Hepatocyte (in vitro differentiated cells): Measurements from ENCODE around the gene KCNQ1.

Experiments
- EZH2phosphoT487 ChIP-seq: fragments of 200-600 bp; sonication (generic); IDR thresholded peaks from one replicate; pipeline ENCODE4 v1.6.1; 2018; ENCODE audit warnings: antibody characterized with exemption, mild to moderate bottlenecking, low read depth, moderate library complexity; ENCODE audit not compliant: unreplicated experiment, severe bottlenecking
- TF ChIP-seq, protein P1 (sequence below): fragments of 200-600 bp; sonication (generic); IDR thresholded peaks from 2 replicates; pipeline ENCODE4 v1.5.1; 2016; ENCODE audit warnings: antibody characterized with exemption, mild to moderate bottlenecking; ENCODE audit not compliant: poor library complexity

DNA sequence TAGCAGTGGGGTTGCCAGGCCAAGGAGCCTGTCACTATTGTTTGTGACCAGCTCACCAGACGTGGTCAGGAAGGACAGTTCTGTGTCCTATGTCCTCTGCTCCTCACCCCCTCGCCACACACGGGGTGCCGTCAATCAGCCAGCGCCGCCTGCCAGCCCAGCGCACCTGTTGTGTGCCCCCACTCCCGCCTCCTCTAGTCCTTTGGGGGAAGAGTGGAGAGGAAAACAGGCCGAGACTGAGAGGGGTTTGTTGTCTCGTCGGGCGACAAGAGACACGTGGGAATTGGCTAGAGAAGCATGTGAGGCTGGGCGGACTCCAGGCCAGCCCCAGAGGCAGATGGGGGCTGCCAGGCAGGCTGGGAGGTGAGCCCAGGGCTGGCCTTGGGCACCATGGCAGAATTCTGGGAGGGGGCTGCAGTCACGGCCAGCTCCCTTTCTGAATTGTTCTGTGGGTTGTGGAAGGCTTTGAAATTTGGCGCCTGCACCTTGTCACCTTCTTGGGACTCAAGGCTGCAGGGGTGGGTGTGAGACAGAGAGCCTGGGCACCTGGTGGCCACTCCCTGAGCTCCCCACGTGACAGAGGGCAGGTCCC, 258.1 kb downstream of the KCNQ1 start:
- TF ChIP-seq, protein P1, sequence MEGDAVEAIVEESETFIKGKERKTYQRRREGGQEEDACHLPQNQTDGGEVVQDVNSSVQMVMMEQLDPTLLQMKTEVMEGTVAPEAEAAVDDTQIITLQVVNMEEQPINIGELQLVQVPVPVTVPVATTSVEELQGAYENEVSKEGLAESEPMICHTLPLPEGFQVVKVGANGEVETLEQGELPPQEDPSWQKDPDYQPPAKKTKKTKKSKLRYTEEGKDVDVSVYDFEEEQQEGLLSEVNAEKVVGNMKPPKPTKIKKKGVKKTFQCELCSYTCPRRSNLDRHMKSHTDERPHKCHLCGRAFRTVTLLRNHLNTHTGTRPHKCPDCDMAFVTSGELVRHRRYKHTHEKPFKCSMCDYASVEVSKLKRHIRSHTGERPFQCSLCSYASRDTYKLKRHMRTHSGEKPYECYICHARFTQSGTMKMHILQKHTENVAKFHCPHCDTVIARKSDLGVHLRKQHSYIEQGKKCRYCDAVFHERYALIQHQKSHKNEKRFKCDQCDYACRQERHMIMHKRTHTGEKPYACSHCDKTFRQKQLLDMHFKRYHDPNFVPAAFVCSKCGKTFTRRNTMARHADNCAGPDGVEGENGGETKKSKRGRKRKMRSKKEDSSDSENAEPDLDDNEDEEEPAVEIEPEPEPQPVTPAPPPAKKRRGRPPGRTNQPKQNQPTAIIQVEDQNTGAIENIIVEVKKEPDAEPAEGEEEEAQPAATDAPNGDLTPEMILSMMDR, result no peak
- TF ChIP-seq EZH2phosphoT487, result no peak
